K562 (cell line): Measurements from ENCODE around the gene BSCL2. TPM values are rescaled to one million over a fixed set of nuclear protein-coding genes. Genes with fewer than 3 reads are reported as not detected.

ENCODE experiments used
- ETV1 ChIP-seq: fragments of 450-650 bp; conservative IDR thresholded peaks from 2 replicates; pipeline ENCODE4 v1.6.1; 2016; ENCODE audit warnings: missing genetic modification characterization, control low read depth, low read depth, missing compliant biosample characterization
- KAT7 ChIP-seq: sonication (generic); formaldehyde crosslinking; IDR thresholded peaks from 2 replicates; pipeline ENCODE4 v1.8.0; 2022; ENCODE audit warnings: missing genetic modification reagents, mild to moderate bottlenecking, borderline replicate concordance
- MECOM ChIP-seq: fragments of 250-450 bp; sonication (Bioruptor Pico); IDR thresholded peaks from 2 replicates; pipeline ENCODE4 v1.8.0; 2022; ENCODE audit warnings: inconsistent platforms
- MEIS2 ChIP-seq: fragments of 450-650 bp; IDR thresholded peaks from 2 replicates; pipeline ENCODE4 v1.6.1; 2014; ENCODE audit warnings: mild to moderate bottlenecking; ENCODE audit not compliant: partially characterized antibody
- NFYB ChIP-seq: IDR thresholded peaks from 2 replicates; pipeline ENCODE4 v1.6.1; 2011; ENCODE audit warnings: mild to moderate bottlenecking, moderate library complexity; ENCODE audit not compliant: insufficient read length; ENCODE audit errors: extremely low read depth
- NRF1 ChIP-seq, 2 experiments: fragments of 450-650 bp; IDR thresholded peaks in 1 of 2; conservative IDR thresholded peaks in 1 of 2; 2 replicates each; pipeline ENCODE4 v1.6.1; 2014; ENCODE audit warnings: mild to moderate bottlenecking in 2 of 2
- SP2 ChIP-seq: IDR thresholded peaks from 2 replicates; pipeline ENCODE4 v1.6.1; 2011; ENCODE audit warnings: mild to moderate bottlenecking, low read depth, low read length, moderate library complexity; ENCODE audit not compliant: poor library complexity, severe bottlenecking; ENCODE audit errors: extremely low read depth
- TEAD4 ChIP-seq, 2 experiments: sonication (generic) in 1 of 2; formaldehyde crosslinking in 1 of 2; IDR thresholded peaks; 2 replicates each; pipeline versions ENCODE4 v1.6.1 to v1.8.0; 2012 to 2022; ENCODE audit warnings: borderline replicate concordance in 1 of 2, inconsistent platforms in 1 of 2, low read length in 1 of 2, mild to moderate bottlenecking in 1 of 2, missing genetic modification reagents in 1 of 2
- ZNF644 ChIP-seq: fragments of 200-800 bp; sonication (Bioruptor generic); IDR thresholded peaks from 2 replicates; pipeline ENCODE4 v1.6.1; 2016; ENCODE audit warnings: low read depth, missing genetic modification characterization, missing compliant biosample characterization
- polyA plus RNA-seq, 8 experiments: library from polyadenylated mRNA; depleted of rRNA in 4 of 8; stranded (reverse) in 5 of 8; unstranded in 3 of 8; fragments of >200 nt; fragmentation: Nextera tagmentation in 2 of 8; fragmentation: Illumina TruSeq in 1 of 8; extraction: Ambion mirVana in 2 of 8; extraction: Trizol in 1 of 8; gene quantifications; 2 replicates each; pipeline versions ENCODE4 v1.2.1 to v1.2.3, GENCODE V29; 2011 to 2014; ENCODE audit warnings: inconsistent platforms in 1 of 8, missing spikeins in 1 of 8
- total RNA-seq, 7 experiments: library from RNA; depleted of rRNA in 6 of 7; stranded (reverse); fragments of >200 nt in 6 of 7; fragmentation: Illumina TruSeq in 2 of 7; extraction: Trizol in 2 of 7; gene quantifications; 2 replicates each; pipeline versions ENCODE4 v1.2.1 to v1.2.3, GENCODE V29; 2011 to 2021; ENCODE audit warnings: low replicate concordance in 1 of 7
- TF ChIP-seq, protein P1 (sequence below): sonication (generic); formaldehyde crosslinking; IDR thresholded peaks from 2 replicates; pipeline ENCODE4 v1.8.0; 2022; ENCODE audit warnings: mild to moderate bottlenecking, low read depth, missing genetic modification reagents
- TF ChIP-seq, protein P2 (sequence below): fragments of 450-650 bp; IDR thresholded peaks from 2 replicates; pipeline ENCODE4 v1.6.1; 2016; ENCODE audit warnings: mild to moderate bottlenecking
- TF ChIP-seq, protein P3 (sequence below): sonication (generic); formaldehyde crosslinking; IDR thresholded peaks from 2 replicates; pipeline ENCODE4 v1.8.0; 2022; ENCODE audit warnings: missing genetic modification reagents, mild to moderate bottlenecking, borderline replicate concordance

Gene BSCL2
- total and polyA plus RNA-seq, 9 of the 15 experiments (the other 6 are each of a cell fraction or from before 2014, with no cell fraction given): 18.9 to 51.7 (median 35.2) TPM

GRCh38 chr11:62671608-62672389, 35.4 kb downstream of the BSCL2 start, which contains the start of the genes LBHD1 and UQCC3 (continued):
- TF ChIP-seq, protein P1, sequence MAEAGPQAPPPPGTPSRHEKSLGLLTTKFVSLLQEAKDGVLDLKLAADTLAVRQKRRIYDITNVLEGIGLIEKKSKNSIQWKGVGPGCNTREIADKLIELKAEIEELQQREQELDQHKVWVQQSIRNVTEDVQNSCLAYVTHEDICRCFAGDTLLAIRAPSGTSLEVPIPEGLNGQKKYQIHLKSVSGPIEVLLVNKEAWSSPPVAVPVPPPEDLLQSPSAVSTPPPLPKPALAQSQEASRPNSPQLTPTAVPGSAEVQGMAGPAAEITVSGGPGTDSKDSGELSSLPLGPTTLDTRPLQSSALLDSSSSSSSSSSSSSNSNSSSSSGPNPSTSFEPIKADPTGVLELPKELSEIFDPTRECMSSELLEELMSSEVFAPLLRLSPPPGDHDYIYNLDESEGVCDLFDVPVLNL: peak; percentile 44; the same call in 1 of the 2 replicates
- TF ChIP-seq NRF1 (conservative IDR thresholded peaks at IDR 0.05 in 1 of 2, IDR thresholded peaks at IDR 0.05 in 1 of 2) (peak; percentile 75 to 76), MEIS2 (no peak), MECOM (CRISPR knock-in tag) (no peak), SP2 (peak; percentile 97), NFYB (no peak), TEAD4 (IDR thresholded peaks at IDR 0.05; ENCODE audit: low read length) (peak; percentile 11; the same call in 1 of the 2 replicates), TEAD4 (CRISPR knock-in tag; IDR thresholded peaks at IDR 0.05; ENCODE audit: borderline replicate concordance) (no peak), ZNF644 (tag) (0 out of 2 replicates have a peak, but pooled peaks have one; percentile 44), ETV1 (tag) (peak; percentile 47; the same call in 1 of the 2 replicates), KAT7 (CRISPR knock-in tag) (peak; percentile 97)
- TF ChIP-seq, protein P2, sequence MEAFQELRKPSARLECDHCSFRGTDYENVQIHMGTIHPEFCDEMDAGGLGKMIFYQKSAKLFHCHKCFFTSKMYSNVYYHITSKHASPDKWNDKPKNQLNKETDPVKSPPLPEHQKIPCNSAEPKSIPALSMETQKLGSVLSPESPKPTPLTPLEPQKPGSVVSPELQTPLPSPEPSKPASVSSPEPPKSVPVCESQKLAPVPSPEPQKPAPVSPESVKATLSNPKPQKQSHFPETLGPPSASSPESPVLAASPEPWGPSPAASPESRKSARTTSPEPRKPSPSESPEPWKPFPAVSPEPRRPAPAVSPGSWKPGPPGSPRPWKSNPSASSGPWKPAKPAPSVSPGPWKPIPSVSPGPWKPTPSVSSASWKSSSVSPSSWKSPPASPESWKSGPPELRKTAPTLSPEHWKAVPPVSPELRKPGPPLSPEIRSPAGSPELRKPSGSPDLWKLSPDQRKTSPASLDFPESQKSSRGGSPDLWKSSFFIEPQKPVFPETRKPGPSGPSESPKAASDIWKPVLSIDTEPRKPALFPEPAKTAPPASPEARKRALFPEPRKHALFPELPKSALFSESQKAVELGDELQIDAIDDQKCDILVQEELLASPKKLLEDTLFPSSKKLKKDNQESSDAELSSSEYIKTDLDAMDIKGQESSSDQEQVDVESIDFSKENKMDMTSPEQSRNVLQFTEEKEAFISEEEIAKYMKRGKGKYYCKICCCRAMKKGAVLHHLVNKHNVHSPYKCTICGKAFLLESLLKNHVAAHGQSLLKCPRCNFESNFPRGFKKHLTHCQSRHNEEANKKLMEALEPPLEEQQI: no peak
- TF ChIP-seq, protein P3, sequence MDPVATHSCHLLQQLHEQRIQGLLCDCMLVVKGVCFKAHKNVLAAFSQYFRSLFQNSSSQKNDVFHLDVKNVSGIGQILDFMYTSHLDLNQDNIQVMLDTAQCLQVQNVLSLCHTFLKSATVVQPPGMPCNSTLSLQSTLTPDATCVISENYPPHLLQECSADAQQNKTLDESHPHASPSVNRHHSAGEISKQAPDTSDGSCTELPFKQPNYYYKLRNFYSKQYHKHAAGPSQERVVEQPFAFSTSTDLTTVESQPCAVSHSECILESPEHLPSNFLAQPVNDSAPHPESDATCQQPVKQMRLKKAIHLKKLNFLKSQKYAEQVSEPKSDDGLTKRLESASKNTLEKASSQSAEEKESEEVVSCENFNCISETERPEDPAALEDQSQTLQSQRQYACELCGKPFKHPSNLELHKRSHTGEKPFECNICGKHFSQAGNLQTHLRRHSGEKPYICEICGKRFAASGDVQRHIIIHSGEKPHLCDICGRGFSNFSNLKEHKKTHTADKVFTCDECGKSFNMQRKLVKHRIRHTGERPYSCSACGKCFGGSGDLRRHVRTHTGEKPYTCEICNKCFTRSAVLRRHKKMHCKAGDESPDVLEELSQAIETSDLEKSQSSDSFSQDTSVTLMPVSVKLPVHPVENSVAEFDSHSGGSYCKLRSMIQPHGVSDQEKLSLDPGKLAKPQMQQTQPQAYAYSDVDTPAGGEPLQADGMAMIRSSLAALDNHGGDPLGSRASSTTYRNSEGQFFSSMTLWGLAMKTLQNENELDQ: no peak
